Peyer's patch (tissue), 4 donors: ENCODE results near the gene TSPAN6. TPM values are rescaled to one million over a fixed set of nuclear protein-coding genes. Genes with fewer than 3 reads are reported as not detected.

Source experiments
- DNase-seq, 3 donors: peaks; one replicate each; pipeline ENCODE4 v3.0.0-alpha.2; 2017 to 2019
- H3K27ac ChIP-seq, 4 donors: fragments of 200-600 bp; sonication (generic); one replicate each; pipeline ENCODE4 v1.5.1; 2016 to 2019
- H3K27me3 ChIP-seq, 2 donors: fragments of 200-600 bp; sonication (generic); one replicate each; pipeline ENCODE4 v1.5.1; 2019
- H3K36me3 ChIP-seq, 3 donors: fragments of 200-600 bp; sonication (generic); one replicate each; pipeline ENCODE4 v1.5.1; 2016 to 2019
- H3K4me1 ChIP-seq, 4 donors: fragments of 200-600 bp; sonication (generic); one replicate each; pipeline ENCODE4 v1.5.1; 2016 to 2019
- H3K4me3 ChIP-seq, 4 donors: fragments of 200-600 bp; sonication (generic); 1 replicate in 3 of 4; 2 replicates in 1 of 4; pipeline ENCODE4 v1.5.1; 2016 to 2019; ENCODE audit warnings: mild to moderate bottlenecking in 1 of 4
- H3K9me3 ChIP-seq, 4 donors: fragments of 200-600 bp; sonication (generic); one replicate each; pipeline ENCODE4 v1.5.1; 2016 to 2019; ENCODE audit warnings: mild to moderate bottlenecking in 1 of 4
- POLR2A ChIP-seq, 2 donors: fragments of 450-650 bp; IDR thresholded peaks; one replicate each; pipeline ENCODE4 v1.5.1; 2017; ENCODE audit warnings: antibody characterized with exemption in 2 of 2, mild to moderate bottlenecking in 2 of 2, moderate library complexity in 2 of 2
- total RNA-seq, 4 donors: library from RNA; depleted of rRNA; stranded (reverse); fragments of >200 nt; gene quantifications; one replicate each; pipeline ENCODE4 v1.1.0, GENCODE V29; 2016
- TF ChIP-seq, protein P1 (sequence below), 6 experiments: fragments of 450-650 bp in 4 of 6; fragments of 200-600 bp in 2 of 6; sonication (generic) in 1 of 6; IDR thresholded peaks; one replicate each; pipeline ENCODE4 v1.5.1; 2017 to 2019; ENCODE audit warnings: antibody characterized with exemption in 6 of 6, mild to moderate bottlenecking in 3 of 6, moderate library complexity in 1 of 6

The TSPAN6 gene
- total RNA-seq, 4 donors from 2014 or later = 19.0 to 42.9 (median 29.9) TPM

DNA sequence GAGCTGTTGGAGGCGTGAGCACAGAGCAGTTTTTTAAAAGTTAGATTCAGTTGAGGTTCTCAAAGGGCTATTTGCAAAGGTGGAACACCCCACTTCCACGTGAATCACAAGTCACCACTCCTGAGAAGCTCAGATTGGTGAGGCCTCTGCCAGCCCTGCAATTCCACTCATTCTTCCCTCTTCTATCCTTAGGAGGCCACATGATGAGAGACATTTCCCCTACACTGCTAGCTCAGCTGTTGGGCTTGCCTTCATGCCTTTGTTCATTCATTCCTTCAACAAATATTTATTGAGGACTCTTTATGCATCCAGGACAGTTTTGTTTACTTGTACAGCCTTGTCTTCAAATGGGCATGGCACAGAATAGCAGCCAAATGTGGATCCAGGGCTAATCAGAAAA is 11.1 kb upstream of the TSPAN6 start:
- Histone ChIP-seq H3K4me3 (no peak overlapping the region), H3K27ac (peak overlapping the region in 2 of 4 donors; percentile 77 to 80), H3K27me3 (no peaks in the 10 kb centered on the region), H3K4me1 (peaks cover 0 to 9% (median 0%) of the 10 kb centered on the region in 4 donors), H3K36me3 (no peaks in the 10 kb centered on the region), H3K9me3 (no peaks in the 10 kb centered on the region)
- TF ChIP-seq, protein P1, sequence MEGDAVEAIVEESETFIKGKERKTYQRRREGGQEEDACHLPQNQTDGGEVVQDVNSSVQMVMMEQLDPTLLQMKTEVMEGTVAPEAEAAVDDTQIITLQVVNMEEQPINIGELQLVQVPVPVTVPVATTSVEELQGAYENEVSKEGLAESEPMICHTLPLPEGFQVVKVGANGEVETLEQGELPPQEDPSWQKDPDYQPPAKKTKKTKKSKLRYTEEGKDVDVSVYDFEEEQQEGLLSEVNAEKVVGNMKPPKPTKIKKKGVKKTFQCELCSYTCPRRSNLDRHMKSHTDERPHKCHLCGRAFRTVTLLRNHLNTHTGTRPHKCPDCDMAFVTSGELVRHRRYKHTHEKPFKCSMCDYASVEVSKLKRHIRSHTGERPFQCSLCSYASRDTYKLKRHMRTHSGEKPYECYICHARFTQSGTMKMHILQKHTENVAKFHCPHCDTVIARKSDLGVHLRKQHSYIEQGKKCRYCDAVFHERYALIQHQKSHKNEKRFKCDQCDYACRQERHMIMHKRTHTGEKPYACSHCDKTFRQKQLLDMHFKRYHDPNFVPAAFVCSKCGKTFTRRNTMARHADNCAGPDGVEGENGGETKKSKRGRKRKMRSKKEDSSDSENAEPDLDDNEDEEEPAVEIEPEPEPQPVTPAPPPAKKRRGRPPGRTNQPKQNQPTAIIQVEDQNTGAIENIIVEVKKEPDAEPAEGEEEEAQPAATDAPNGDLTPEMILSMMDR (IDR thresholded peaks at IDR 0.05) = no peak
- TF ChIP-seq POLR2A (IDR thresholded peaks at IDR 0.05) = no peak
- DNase-seq = no peak

DNA sequence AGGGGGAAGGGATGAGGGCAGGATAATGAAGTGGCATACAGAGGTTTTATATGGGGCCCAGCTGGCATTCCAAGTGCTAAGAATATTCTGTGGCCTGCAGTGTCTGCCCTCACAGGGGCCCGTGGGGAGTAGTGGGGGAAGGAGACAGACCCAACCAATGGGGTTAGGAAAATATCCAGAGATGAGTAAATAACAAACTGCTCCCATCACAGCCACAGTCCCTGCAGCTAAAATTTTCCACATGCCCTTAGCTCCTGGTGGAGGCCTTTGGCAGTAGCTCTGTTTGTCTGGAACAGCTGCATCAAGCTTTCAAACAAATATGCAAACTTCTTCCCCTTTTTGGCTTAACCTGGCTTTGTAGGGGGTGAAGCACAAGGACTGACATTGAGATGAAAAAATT is 10.5 kb upstream of the TSPAN6 start:
- no peak for DNase-seq
- no peaks in the 10 kb centered on the region for H3K9me3 ChIP-seq
- no peak overlapping the region for H3K4me3 ChIP-seq
- H3K36me3 ChIP-seq = no peaks in the 10 kb centered on the region
- peak overlapping the region in 2 of 4 donors; percentile 7 to 77 for H3K27ac ChIP-seq
- H3K27me3 ChIP-seq = no peaks in the 10 kb centered on the region
- no peak for TF ChIP-seq POLR2A (IDR thresholded peaks at IDR 0.05)
- TF ChIP-seq, protein P1 (IDR thresholded peaks at IDR 0.05) = no peak
- H3K4me1 ChIP-seq = peaks cover 0 to 9% (median 0%) of the 10 kb centered on the region in 4 donors

DNA sequence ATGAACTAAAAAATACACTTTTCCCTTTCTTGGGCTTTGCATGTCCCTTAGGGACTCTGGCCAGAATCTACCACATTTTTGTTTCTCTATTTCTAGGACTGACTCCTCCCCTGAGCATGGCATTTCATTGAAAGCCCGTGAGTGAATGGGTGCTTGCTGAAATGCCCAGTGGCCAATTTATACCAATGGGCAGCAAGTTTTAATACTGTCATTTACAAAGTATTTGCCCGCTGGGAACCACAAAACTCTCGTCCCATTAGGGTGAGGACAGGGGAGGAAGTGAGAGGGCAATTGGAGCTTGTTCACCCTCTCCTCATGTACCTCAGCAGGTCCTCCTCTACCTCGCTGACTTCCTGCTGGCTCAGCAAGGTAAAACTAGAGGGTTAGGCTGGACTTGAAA is 8.5 kb upstream of the TSPAN6 start:
- H3K27ac ChIP-seq = peak overlapping the region in 2 of 4 donors; percentile 22 to 35
- no peaks in the 10 kb centered on the region for H3K27me3 ChIP-seq
- H3K4me1 ChIP-seq = peaks cover 0 to 9% (median 0%) of the 10 kb centered on the region in 4 donors
- DNase-seq = no peak
- peak overlapping the region in 1 of 4 donors; percentile 17 for H3K4me3 ChIP-seq
- H3K9me3 ChIP-seq = no peaks in the 10 kb centered on the region
- TF ChIP-seq, protein P1 (IDR thresholded peaks at IDR 0.05) = no peak
- TF ChIP-seq POLR2A (IDR thresholded peaks at IDR 0.05) = no peak
- no peaks in the 10 kb centered on the region for H3K36me3 ChIP-seq

DNA sequence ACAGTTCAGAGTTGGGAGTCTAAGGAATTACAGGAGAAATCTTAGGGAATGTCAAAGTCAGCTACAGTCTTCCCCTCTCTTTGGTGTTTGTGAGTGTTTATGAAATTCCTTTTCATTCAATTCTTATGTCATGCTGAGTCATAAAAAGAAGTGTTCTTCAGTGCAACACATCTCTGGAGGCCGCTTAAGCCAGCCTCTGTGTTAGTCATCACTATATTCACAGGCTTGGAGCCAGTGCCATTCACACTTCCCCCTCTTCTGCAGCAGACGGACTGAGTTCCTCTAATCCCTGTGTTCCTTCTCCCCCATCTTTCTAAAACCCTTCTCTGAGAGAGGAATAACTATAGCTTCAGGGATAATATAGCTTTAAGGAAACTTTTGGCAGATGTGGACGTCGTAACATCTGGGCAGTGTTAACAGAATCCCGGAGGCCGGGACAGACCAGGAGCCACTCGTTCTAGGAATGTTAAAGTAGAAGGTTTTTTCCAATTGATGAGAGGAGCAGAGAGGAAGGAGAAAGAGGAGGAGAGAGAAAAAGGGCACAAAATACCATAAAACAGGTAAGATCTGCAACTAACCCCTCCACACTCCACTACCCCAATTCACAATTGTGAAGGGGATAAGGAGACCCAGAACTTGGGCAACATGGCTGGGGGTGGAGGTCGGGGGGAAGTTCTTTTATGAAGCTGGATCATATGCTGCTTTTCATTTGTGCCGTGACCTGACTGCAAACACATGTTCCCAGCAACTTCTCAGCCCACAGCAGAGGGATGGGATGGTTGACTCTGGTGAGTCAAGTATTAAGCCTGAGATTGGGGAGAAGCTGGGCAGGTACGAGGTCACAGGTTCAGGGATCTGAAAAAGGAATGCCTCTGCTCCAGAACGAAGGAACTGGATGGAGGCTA is 7.6 kb upstream of the TSPAN6 start, which contains the start of gene SRPX2:
Gene SRPX2, plus strand, starts transcription at position 244 of the 905 bp plus-strand sequence. CDS start 2,124 bp downstream, outside the sequence.
- Histone ChIP-seq H3K27ac (peak within 1 kb of the TSS in 2 of 4 donors; percentile 35 to 57), H3K4me3 (peak within 1 kb of the TSS in 1 of 4 donors; percentile 17), H3K4me1 (peaks cover 0 to 6% (median 0%) of the 10 kb centered on the region in 4 donors), H3K9me3 (no peaks in the 10 kb centered on the region), H3K27me3 (no peaks in the 10 kb centered on the region), H3K36me3 (no peaks in the 10 kb centered on the region)
- DNase-seq = peak in 1 of 3 donors; percentile 64
- TF ChIP-seq POLR2A (IDR thresholded peaks at IDR 0.05) = no peak
- TF ChIP-seq, protein P1 (IDR thresholded peaks at IDR 0.05) = no peak

DNA sequence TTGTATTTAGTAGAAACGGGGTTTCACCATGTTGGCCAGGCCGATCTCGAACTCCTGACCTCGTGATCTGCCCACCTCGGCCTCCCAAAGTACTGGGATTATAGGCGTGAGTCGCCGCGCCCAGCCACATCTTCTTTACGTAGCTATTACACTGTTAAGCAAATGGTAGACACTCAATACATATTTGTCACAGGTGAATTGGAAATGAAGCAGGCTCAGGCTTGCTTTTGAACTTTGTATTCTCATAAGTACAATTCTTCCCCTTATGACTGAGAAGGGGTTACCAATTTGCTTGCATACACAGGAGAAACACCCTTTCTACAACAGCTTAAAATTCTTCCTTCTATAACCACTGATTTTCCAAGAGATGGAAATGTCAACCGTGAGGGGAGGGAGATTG is 6.6 kb upstream of the TSPAN6 start:
- Histone ChIP-seq H3K27ac (peak overlapping the region in 1 of 4 donors; percentile 35), H3K4me3 (no peak overlapping the region), H3K9me3 (no peaks in the 10 kb centered on the region), H3K27me3 (no peaks in the 10 kb centered on the region), H3K4me1 (no peaks in the 10 kb centered on the region), H3K36me3 (no peaks in the 10 kb centered on the region)
- TF ChIP-seq, protein P1 (IDR thresholded peaks at IDR 0.05) = no peak
- TF ChIP-seq POLR2A (IDR thresholded peaks at IDR 0.05) = no peak
- DNase-seq = no peak
